GM21423 (cell line): Measurements from ENCODE around the gene RFTN1.

Experiments used
- ATAC-seq: cut with Tn5 transposase; IDR thresholded peaks from one replicate; pipeline ENCODE4 v1.9.1; 2021; ENCODE audit warnings: mild to moderate bottlenecking, moderate library complexity; ENCODE audit not compliant: unreplicated experiment

RFTN1 gene

GRCh38 chr3:16415911-16416476 lies 97.5 kb downstream of the RFTN1 start:
- ATAC-seq, result no peak

GRCh38 chr3:16413321-16413720 lies 100.2 kb downstream of the RFTN1 start:
- ATAC-seq, result no peak

- ATAC-seq, result no peak
These were observed 101.2 kb downstream of the RFTN1 start for GRCh38 chr3:16412192-16412800.

GRCh38 chr3:16411441-16411840 lies 102.1 kb downstream of the RFTN1 start:
- no peak for ATAC-seq

- ATAC-seq, result no peak
These were observed 102.8 kb downstream of the RFTN1 start for GRCh38 chr3:16410659-16411058.

GRCh38 chr3:16409032-16409431 lies 104.5 kb downstream of the RFTN1 start:
- no peak for ATAC-seq

- ATAC-seq, result no peak
These were observed 106.1 kb downstream of the RFTN1 start for GRCh38 chr3:16407366-16407765.

- no peak for ATAC-seq
These were observed 106.9 kb downstream of the RFTN1 start for GRCh38 chr3:16406579-16406978.

- no peak for ATAC-seq
These were observed 107.3 kb downstream of the RFTN1 start for GRCh38 chr3:16406166-16406565.

- ATAC-seq, result no peak
These were observed 109.1 kb downstream of the RFTN1 start for GRCh38 chr3:16404349-16404895.

- no peak for ATAC-seq
These were observed 111.0 kb downstream of the RFTN1 start for GRCh38 chr3:16402451-16402850.

GRCh38 chr3:16401273-16401672 lies 112.2 kb downstream of the RFTN1 start:
- no peak for ATAC-seq

GRCh38 chr3:16400106-16400931 lies 113.2 kb downstream of the RFTN1 start:
- ATAC-seq, result no peak

- no peak for ATAC-seq
These were observed 114.0 kb downstream of the RFTN1 start for GRCh38 chr3:16399473-16399872.

- no peak for ATAC-seq
These were observed 114.9 kb downstream of the RFTN1 start for GRCh38 chr3:16398648-16399047.

- ATAC-seq, result no peak
These were observed 117.3 kb downstream of the RFTN1 start for GRCh38 chr3:16396202-16396601.

GRCh38 chr3:16395212-16395611 lies 118.3 kb downstream of the RFTN1 start:
- no peak for ATAC-seq

GRCh38 chr3:16394639-16395038 lies 118.9 kb downstream of the RFTN1 start:
- no peak for ATAC-seq

GRCh38 chr3:16392717-16393116 lies 120.8 kb downstream of the RFTN1 start:
- no peak for ATAC-seq

GRCh38 chr3:16392065-16392464 lies 121.4 kb downstream of the RFTN1 start:
- no peak for ATAC-seq

- ATAC-seq, result no peak
These were observed 122.9 kb downstream of the RFTN1 start for GRCh38 chr3:16390581-16390980.
